Measurements from ENCODE around the gene FAXDC2. TPM values are rescaled to one million over a fixed set of nuclear protein-coding genes. Genes with fewer than 3 reads are reported as not detected.
A peak's percentile ranks its signal among the peaks of the same experiment; 100 is the strongest.

Gene FAXDC2
- total and polyA plus RNA-seq, 2 of the 13 experiments (the other 11 are each of a cell fraction or from before 2014, with no cell fraction given): 4.7 to 58.8 TPM

- TF ChIP-seq PRDM15 (CRISPR knock-in tag; IDR thresholded peaks at IDR 0.05) (no peak), ZKSCAN5 (CRISPR knock-in tag; IDR thresholded peaks at IDR 0.05) (no peak), TEF (CRISPR knock-in tag; IDR thresholded peaks at IDR 0.05) (peak; percentile 17; the same call in 1 of the 2 replicates), RBM22 (optimal IDR thresholded peaks at IDR 0.05; ENCODE audit: low read length) (no peak), AGO1 (IDR thresholded peaks at IDR 0.05; ENCODE audit: low read depth, low read length, poor library complexity, severe bottlenecking) (no peak), ZNF547 (CRISPR knock-in tag; IDR thresholded peaks at IDR 0.05) (peak; percentile 57), HOXA7 (CRISPR knock-in tag; IDR thresholded peaks at IDR 0.05) (no peak), ZNF782 (CRISPR knock-in tag; IDR thresholded peaks at IDR 0.05; ENCODE audit: borderline replicate concordance) (no peak), HCFC1 (IDR thresholded peaks at IDR 0.05; ENCODE audit: low read depth, low read length) (peak; percentile 29; the same call in 1 of the 2 replicates), POLR2AphosphoS2 (IDR thresholded peaks at IDR 0.05; ENCODE audit: low read depth, low read length) (peak; percentile 66; the same call in 1 of the 2 replicates), MBD4 (IDR thresholded peaks at IDR 0.05; ENCODE audit: borderline replicate concordance, low read length) (no peak), ZGPAT (CRISPR knock-in tag; IDR thresholded peaks at IDR 0.05) (peak; percentile 71; the same call in 1 of the 2 replicates), ZNF891 (CRISPR knock-in tag; IDR thresholded peaks at IDR 0.05) (no peak; the same call in 1 of the 2 replicates), ZNF280B (CRISPR knock-in tag; IDR thresholded peaks at IDR 0.05; ENCODE audit: borderline replicate concordance) (peak; percentile 66; the same call in 1 of the 2 replicates), ZNF710 (CRISPR knock-in tag; IDR thresholded peaks at IDR 0.05; ENCODE audit: borderline replicate concordance) (no peak), RNF2 (conservative IDR thresholded peaks at IDR 0.05; ENCODE audit: low read depth) (no peak), BRCA1 (CRISPR knock-in tag; IDR thresholded peaks at IDR 0.05) (no peak), REXO4 (CRISPR knock-in tag; IDR thresholded peaks at IDR 0.05; ENCODE audit: borderline replicate concordance) (no peak), ZFYVE20 (CRISPR knock-in tag; IDR thresholded peaks at IDR 0.05; ENCODE audit: borderline replicate concordance, low read depth) (no peak), RARG (CRISPR knock-in tag; IDR thresholded peaks at IDR 0.05; ENCODE audit: low read depth) (no peak)
Measured at GRCh38 chr5:154858297-154858971, 8.0 kb upstream of the FAXDC2 start, which contains the start of gene CNOT8 (continued).

Data from HepG2 (cell line).